Neuronal stem cell (in vitro differentiated cells): ENCODE results near the gene C2orf68.
A peak's percentile ranks its signal among the peaks of the same experiment; 100 is the strongest.

ENCODE experiments used
- DNase-seq: peaks from one replicate; pipeline ENCODE4 v3.0.0-alpha.2; 2013; ENCODE audit warnings: low spot score
- H2AFZ ChIP-seq: one replicate; pipeline ENCODE4 v1.6.1; 2013; ENCODE audit warnings: mild to moderate bottlenecking, low read length, inconsistent platforms
- H2AK5ac ChIP-seq: 2 replicates; pipeline ENCODE4 v1.6.1; 2013; ENCODE audit warnings: low read depth, mild to moderate bottlenecking, inconsistent platforms, low read length, moderate library complexity, mixed read lengths
- H2BK120ac ChIP-seq: 2 replicates; pipeline ENCODE4 v1.6.1; 2013; ENCODE audit warnings: low read depth, mild to moderate bottlenecking, inconsistent platforms, low read length, moderate library complexity, mixed read lengths
- H2BK12ac ChIP-seq: one replicate; pipeline ENCODE4 v1.6.1; 2013; ENCODE audit warnings: low read length, inconsistent platforms
- H2BK15ac ChIP-seq: 2 replicates; pipeline ENCODE4 v1.6.1; 2013; ENCODE audit warnings: mild to moderate bottlenecking, low read length, inconsistent platforms, mixed read lengths
- H2BK5ac ChIP-seq: one replicate; pipeline ENCODE4 v1.6.1; 2013; ENCODE audit warnings: inconsistent platforms, mild to moderate bottlenecking, low read length, moderate library complexity
- H3K14ac ChIP-seq: one replicate; pipeline ENCODE4 v1.6.1; 2013; ENCODE audit warnings: low read length, inconsistent platforms
- H3K18ac ChIP-seq: 2 replicates; pipeline ENCODE4 v1.6.1; 2013; ENCODE audit warnings: low read length, inconsistent platforms
- H3K23ac ChIP-seq: 2 replicates; pipeline ENCODE4 v1.6.1; 2013; ENCODE audit warnings: low read depth, mild to moderate bottlenecking, mixed read lengths, low read length, inconsistent platforms; ENCODE audit not compliant: poor library complexity
- H3K27ac ChIP-seq: replicated peaks from 3 replicates; pipeline ENCODE4 v1.5.1; 2013; ENCODE audit warnings: low read length, inconsistent platforms
- H3K27me3 ChIP-seq, 3 experiments: 2 replicates each; pipeline ENCODE4 v1.6.1; 2013; ENCODE audit warnings: low read length in 3 of 3, mild to moderate bottlenecking in 2 of 3, inconsistent platforms in 1 of 3, low read depth in 1 of 3, mixed read lengths in 1 of 3, moderate library complexity in 1 of 3; ENCODE audit not compliant: control insufficient read depth in 3 of 3, insufficient read depth in 3 of 3
- H3K36me3 ChIP-seq, 2 donors: replicated peaks in 1 of 2; 2 replicates each; pipeline ENCODE4 v1.6.1; 2013; ENCODE audit warnings: low read length in 2 of 2; ENCODE audit not compliant: control insufficient read depth in 2 of 2, insufficient read depth in 2 of 2
- H3K4ac ChIP-seq: 2 replicates; pipeline ENCODE4 v1.6.1; 2013; ENCODE audit warnings: inconsistent platforms, mild to moderate bottlenecking, low read length, moderate library complexity
- H3K4me1 ChIP-seq, 2 donors: 1 replicate in 1 of 2; 2 replicates in 1 of 2; pipeline ENCODE4 v1.6.1; 2013; ENCODE audit warnings: low read length in 2 of 2, low read depth in 1 of 2; ENCODE audit not compliant: control insufficient read depth in 2 of 2, insufficient read depth in 1 of 2
- H3K4me2 ChIP-seq: one replicate; pipeline ENCODE4 v1.6.1; 2013; ENCODE audit warnings: mild to moderate bottlenecking, low read length, inconsistent platforms; ENCODE audit not compliant: insufficient read depth, poor library complexity, severe bottlenecking
- H3K4me3 ChIP-seq, 2 donors: 2 replicates each; pipeline ENCODE4 v1.5.1; 2013; ENCODE audit warnings: low read length in 2 of 2, mild to moderate bottlenecking in 2 of 2, inconsistent platforms in 1 of 2, moderate library complexity in 1 of 2
- H3K79me1 ChIP-seq: one replicate; pipeline ENCODE4 v1.6.1; 2013; ENCODE audit warnings: low read depth, mild to moderate bottlenecking, inconsistent platforms, low read length, moderate library complexity
- H3K9ac ChIP-seq: one replicate; pipeline ENCODE4 v1.6.1; 2013; ENCODE audit warnings: mild to moderate bottlenecking, low read depth, low read length, inconsistent platforms; ENCODE audit not compliant: poor library complexity
- H3K9me3 ChIP-seq, 2 donors: replicated peaks in 1 of 2; 2 replicates each; pipeline versions ENCODE3 to v1.6.1; 2013; ENCODE audit warnings: low read length in 2 of 2, mild to moderate bottlenecking in 2 of 2, inconsistent platforms in 1 of 2, low read depth in 1 of 2, mixed read lengths in 1 of 2, moderate library complexity in 1 of 2; ENCODE audit not compliant: control insufficient read depth in 2 of 2, insufficient read depth in 1 of 2
- H4K8ac ChIP-seq: one replicate; pipeline ENCODE4 v1.6.1; 2013; ENCODE audit warnings: low read depth, mild to moderate bottlenecking, inconsistent platforms, low read length, moderate library complexity
- H4K91ac ChIP-seq: one replicate; pipeline ENCODE4 v1.6.1; 2013; ENCODE audit warnings: low read length, low read depth, mild to moderate bottlenecking, inconsistent platforms; ENCODE audit not compliant: poor library complexity
- WGBS, 2 donors: extraction: QIAGEN DNeasy Blood & Tissue Kit; methylation state at CpG; one replicate each; pipeline ENCODE4 v1.1.7; 2013; ENCODE audit warnings: missing lambda C conversion rate in 2 of 2, mixed read lengths in 1 of 2; ENCODE audit not compliant: insufficient read length in 2 of 2, insufficient replicate concordance in 1 of 2; ENCODE audit errors: extremely low coverage in 2 of 2; 5-methylcytosine and 5-hydroxymethylcytosine counted together

C2orf68 gene

DNA sequence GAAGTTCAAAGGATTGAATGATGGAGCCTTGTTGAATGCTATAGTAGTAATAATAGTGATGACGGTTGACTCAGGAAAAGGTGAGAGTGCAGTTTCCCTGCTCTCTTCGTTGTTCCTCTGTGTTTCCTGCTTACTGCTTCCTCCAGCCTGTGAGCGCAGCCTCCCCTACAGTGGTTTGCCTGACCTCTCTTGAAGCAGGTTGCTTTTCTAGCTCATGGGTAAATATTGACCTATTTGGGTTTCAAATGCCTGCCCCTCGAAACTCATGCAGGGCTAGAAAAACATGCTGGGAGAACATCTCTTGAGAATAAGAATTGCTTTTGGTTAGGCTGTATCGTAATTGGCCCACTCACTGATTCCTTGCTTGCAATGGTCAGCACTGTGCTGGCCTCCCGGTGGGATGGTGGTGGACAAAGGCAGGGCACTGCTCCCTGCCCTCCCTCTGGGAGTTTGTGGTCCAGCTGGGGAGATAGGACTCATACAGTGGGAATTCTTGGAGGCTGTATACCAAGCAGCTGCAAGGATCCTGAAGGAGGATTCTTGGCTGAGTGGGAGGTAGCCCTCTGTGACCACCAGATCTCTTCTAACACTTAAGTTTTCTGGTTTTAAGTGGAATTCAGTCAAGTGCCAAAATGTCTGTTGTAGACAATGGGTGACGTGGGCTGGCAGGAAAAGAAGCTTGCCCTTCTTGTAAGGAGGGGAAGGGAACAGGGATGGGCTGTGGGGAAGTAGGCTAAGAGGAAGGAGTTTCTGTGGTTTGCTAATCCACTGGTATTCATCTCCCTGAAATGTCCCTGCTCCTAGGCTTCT, 21.7 kb downstream of the C2orf68 start:
- no peak overlapping the region for H2AK5ac ChIP-seq
- no peaks in the 10 kb centered on the region for H3K36me3 ChIP-seq
- H3K4me2 ChIP-seq: no peak overlapping the region
- DNase-seq: no peak
- no peak overlapping the region for H2BK5ac ChIP-seq
- WGBS, 2 donors: no CpG with 5 or more reads among the region's 7 CpGs
- H2AFZ ChIP-seq: peak overlapping the region; percentile 71
- no peak overlapping the region for H4K91ac ChIP-seq
- no peak overlapping the region for H2BK12ac ChIP-seq
- H3K9ac ChIP-seq: no peak overlapping the region
- no peak overlapping the region for H2BK120ac ChIP-seq
- H2BK15ac ChIP-seq: no peak overlapping the region
- no peak overlapping the region for H3K23ac ChIP-seq
- no peaks in the 10 kb centered on the region for H3K79me1 ChIP-seq
- H3K4ac ChIP-seq: no peak overlapping the region
- H3K27ac ChIP-seq: no peak overlapping the region
- peaks cover 0 to 2% of the 10 kb centered on the region in 2 donors for H3K9me3 ChIP-seq
- H3K27me3 ChIP-seq: peaks cover 0 to 8% (median 0%) of the 10 kb centered on the region in 3 experiments
- H3K4me1 ChIP-seq: peaks cover 5 to 22% of the 10 kb centered on the region in 2 donors
- H3K14ac ChIP-seq: no peak overlapping the region
- H3K18ac ChIP-seq: no peak overlapping the region
- no peak overlapping the region for H4K8ac ChIP-seq
- no peak overlapping the region for H3K4me3 ChIP-seq

GRCh38 chr2:85589181-85589580, 22.7 kb downstream of the C2orf68 start:
- DNase-seq: no peak
- Histone ChIP-seq H3K9ac (no peak overlapping the region), H3K4ac (no peak overlapping the region), H3K27ac (no peak overlapping the region), H3K18ac (no peak overlapping the region), H3K27me3 (peaks cover 0 to 17% (median 0%) of the 10 kb centered on the region in 3 experiments), H2AK5ac (no peak overlapping the region), H2BK5ac (no peak overlapping the region), H3K4me2 (no peak overlapping the region), H4K91ac (no peak overlapping the region), H2BK15ac (no peak overlapping the region), H3K4me3 (no peak overlapping the region), H3K36me3 (no peaks in the 10 kb centered on the region), H3K14ac (no peak overlapping the region), H3K9me3 (peaks cover 0 to 2% of the 10 kb centered on the region in 2 donors), H3K79me1 (no peaks in the 10 kb centered on the region), H3K4me1 (peaks cover 6 to 18% of the 10 kb centered on the region in 2 donors), H2AFZ (no peak overlapping the region), H4K8ac (no peak overlapping the region), H3K23ac (no peak overlapping the region), H2BK12ac (no peak overlapping the region), H2BK120ac (no peak overlapping the region)
- no CpG with 5 or more reads among the region's 4 CpGs for WGBS, 2 donors

DNA sequence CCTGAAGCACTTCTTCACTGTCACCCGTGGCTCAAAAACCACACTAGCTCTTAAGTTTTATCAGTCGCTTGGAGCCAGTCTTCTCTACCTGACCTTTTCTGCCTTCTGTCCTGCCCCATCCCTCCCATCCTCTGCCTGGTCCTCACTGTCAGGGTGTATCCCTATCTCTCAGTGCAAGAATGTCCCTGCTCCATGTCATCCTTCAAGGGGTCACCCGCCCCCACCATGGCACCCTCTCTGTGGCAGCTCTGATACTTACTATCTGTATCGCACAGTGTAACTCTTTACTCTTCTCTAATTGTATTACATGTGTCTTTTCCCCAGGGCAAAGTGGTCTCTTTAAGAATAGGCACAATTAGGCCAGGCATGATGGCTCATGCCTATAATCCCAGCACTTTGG, 23.2 kb downstream of the C2orf68 start:
- H3K27me3 ChIP-seq: peaks cover 0 to 22% (median 3%) of the 10 kb centered on the region in 3 experiments
- no peak for DNase-seq
- no peak overlapping the region for H2BK12ac ChIP-seq
- H2BK120ac ChIP-seq: no peak overlapping the region
- no peak overlapping the region for H3K9ac ChIP-seq
- H3K79me1 ChIP-seq: no peaks in the 10 kb centered on the region
- H4K8ac ChIP-seq: no peak overlapping the region
- H3K4me3 ChIP-seq: no peak overlapping the region
- H2BK5ac ChIP-seq: no peak overlapping the region
- no peak overlapping the region for H3K18ac ChIP-seq
- no peak overlapping the region for H3K14ac ChIP-seq
- H3K27ac ChIP-seq: no peak overlapping the region
- H3K4ac ChIP-seq: no peak overlapping the region
- H3K23ac ChIP-seq: no peak overlapping the region
- no peaks in the 10 kb centered on the region for H3K36me3 ChIP-seq
- H3K4me2 ChIP-seq: no peak overlapping the region
- peak overlapping the region; percentile 46 for H2AFZ ChIP-seq
- peaks cover 0 to 2% of the 10 kb centered on the region in 2 donors for H3K9me3 ChIP-seq
- H4K91ac ChIP-seq: no peak overlapping the region
- WGBS, 2 donors: no CpG with 5 or more reads among the region's 4 CpGs
- H2AK5ac ChIP-seq: no peak overlapping the region
- H3K4me1 ChIP-seq: peaks cover 6 to 15% of the 10 kb centered on the region in 2 donors
- H2BK15ac ChIP-seq: no peak overlapping the region

GRCh38 chr2:85588236-85588635, 23.6 kb downstream of the C2orf68 start:
- Histone ChIP-seq H2BK120ac (no peak overlapping the region), H3K79me1 (no peaks in the 10 kb centered on the region), H3K18ac (no peak overlapping the region), H3K36me3 (no peaks in the 10 kb centered on the region), H3K4ac (no peak overlapping the region), H3K4me2 (no peak overlapping the region), H4K8ac (no peak overlapping the region), H2AK5ac (no peak overlapping the region), H2BK15ac (no peak overlapping the region), H3K4me1 (peaks cover 6 to 15% of the 10 kb centered on the region in 2 donors), H3K14ac (no peak overlapping the region), H3K9me3 (peaks cover 0 to 2% of the 10 kb centered on the region in 2 donors), H3K23ac (no peak overlapping the region), H3K27me3 (peaks cover 0 to 24% (median 3%) of the 10 kb centered on the region in 3 experiments), H2BK12ac (no peak overlapping the region), H4K91ac (no peak overlapping the region), H2BK5ac (no peak overlapping the region), H3K4me3 (no peak overlapping the region), H3K27ac (no peak overlapping the region), H3K9ac (no peak overlapping the region), H2AFZ (peak overlapping the region; percentile 46)
- no peak for DNase-seq
- WGBS, 2 donors: no CpG with 5 or more reads among the region's 4 CpGs
